Fibroblast of villous mesenchyme (primary cell): ENCODE results near the gene VGF. TPM values are rescaled to one million over a fixed set of nuclear protein-coding genes. Genes with fewer than 3 reads are reported as not detected.

Experiments used
- DNase-seq: peaks from one replicate; pipeline ENCODE4 v3.0.0-alpha.2; 2010; ENCODE audit warnings: low read depth
- H3K4me3 ChIP-seq: 2 replicates; pipeline ENCODE4 v1.5.1; 2011; ENCODE audit warnings: low read depth, mild to moderate bottlenecking, low read length
- total RNA-seq: library from RNA; depleted of rRNA; stranded (reverse); fragments of >200 nt; gene quantifications from 2 replicates; pipeline ENCODE4 v1.2.3, GENCODE V29; 2012
- TF ChIP-seq, protein P1 (sequence below): IDR thresholded peaks from 2 replicates; pipeline ENCODE4 v1.5.1; 2012; ENCODE audit warnings: low read depth, mild to moderate bottlenecking, low read length; ENCODE audit not compliant: insufficient read depth

The VGF gene
- total RNA-seq, result under 0.01 TPM in 1 of 2 replicates, not detected in the other

DNA sequence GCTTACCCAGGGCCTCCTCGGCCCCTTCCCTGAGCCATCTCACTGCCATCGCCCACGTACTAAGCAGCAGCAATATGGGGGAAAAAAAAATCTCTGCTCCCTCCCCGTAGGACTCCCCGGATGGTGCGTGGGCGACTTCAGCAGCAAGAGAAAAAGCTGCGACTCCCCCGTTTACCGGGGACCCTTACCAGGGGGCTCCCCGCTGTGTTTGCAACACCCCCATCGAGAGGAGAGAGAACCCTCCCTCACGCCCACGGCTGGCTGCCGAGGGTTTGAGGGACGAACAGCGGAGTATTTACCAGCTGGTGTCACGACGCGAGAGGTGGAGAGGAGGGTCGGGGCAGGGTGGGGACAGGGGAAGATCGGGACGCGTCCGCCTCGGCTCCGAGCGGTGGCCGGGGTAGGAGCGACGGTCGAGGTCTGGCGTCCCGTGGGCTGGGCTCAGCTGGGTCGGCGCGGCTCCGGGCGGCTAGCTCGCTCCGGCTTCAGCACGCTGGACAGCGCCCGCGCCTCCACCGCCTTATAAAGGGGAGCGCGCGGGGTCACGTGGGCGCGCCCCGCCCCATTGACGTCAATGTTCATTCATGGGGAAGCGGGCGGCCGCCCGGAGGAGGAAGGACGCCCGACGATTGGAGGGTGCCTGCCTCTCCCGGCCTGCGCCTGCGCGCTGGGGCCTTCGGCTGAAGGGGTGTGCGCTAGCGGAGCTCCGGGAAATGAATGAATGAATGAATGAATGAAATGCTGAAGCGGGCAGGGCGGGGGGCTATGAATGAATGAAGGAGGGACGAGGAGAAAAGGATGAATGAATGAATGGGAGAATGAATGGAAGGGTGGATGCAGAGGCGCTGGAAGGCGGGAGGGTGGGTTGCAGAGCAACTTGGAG, at the start of gene VGF:
Gene VGF (minus strand): TSS at position 495 of the 883 bp plus-strand sequence. CDS start 726 bp downstream, outside the sequence.
- H3K4me3 ChIP-seq, result peak within 1 kb of the TSS; percentile 47
- DNase-seq, result peak; percentile 95
- TF ChIP-seq, protein P1, sequence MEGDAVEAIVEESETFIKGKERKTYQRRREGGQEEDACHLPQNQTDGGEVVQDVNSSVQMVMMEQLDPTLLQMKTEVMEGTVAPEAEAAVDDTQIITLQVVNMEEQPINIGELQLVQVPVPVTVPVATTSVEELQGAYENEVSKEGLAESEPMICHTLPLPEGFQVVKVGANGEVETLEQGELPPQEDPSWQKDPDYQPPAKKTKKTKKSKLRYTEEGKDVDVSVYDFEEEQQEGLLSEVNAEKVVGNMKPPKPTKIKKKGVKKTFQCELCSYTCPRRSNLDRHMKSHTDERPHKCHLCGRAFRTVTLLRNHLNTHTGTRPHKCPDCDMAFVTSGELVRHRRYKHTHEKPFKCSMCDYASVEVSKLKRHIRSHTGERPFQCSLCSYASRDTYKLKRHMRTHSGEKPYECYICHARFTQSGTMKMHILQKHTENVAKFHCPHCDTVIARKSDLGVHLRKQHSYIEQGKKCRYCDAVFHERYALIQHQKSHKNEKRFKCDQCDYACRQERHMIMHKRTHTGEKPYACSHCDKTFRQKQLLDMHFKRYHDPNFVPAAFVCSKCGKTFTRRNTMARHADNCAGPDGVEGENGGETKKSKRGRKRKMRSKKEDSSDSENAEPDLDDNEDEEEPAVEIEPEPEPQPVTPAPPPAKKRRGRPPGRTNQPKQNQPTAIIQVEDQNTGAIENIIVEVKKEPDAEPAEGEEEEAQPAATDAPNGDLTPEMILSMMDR, result no peak

DNA sequence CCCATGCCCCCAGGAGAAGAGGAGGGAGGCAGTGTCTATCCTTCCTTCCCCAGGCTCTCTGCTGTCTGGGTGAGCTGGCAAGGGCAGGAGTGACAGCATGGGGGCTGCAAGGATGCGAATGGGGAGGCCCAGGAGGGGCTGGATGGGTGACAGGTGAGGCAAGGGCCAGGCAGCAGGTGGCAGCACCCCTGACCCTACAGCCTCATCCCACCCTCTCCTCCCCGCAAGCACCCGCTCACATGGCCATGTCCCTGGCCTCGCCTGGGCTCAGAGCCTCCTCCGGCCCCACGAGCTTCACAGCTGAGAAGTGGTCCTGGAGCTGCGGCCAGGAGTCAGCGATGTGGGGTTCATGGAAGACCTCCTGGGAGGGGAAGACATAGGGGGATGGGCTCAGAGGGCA, 46.6 kb upstream of the VGF start:
- TF ChIP-seq, protein P1, result no peak
- DNase-seq, result no peak
- H3K4me3 ChIP-seq, result no peak overlapping the region

DNA sequence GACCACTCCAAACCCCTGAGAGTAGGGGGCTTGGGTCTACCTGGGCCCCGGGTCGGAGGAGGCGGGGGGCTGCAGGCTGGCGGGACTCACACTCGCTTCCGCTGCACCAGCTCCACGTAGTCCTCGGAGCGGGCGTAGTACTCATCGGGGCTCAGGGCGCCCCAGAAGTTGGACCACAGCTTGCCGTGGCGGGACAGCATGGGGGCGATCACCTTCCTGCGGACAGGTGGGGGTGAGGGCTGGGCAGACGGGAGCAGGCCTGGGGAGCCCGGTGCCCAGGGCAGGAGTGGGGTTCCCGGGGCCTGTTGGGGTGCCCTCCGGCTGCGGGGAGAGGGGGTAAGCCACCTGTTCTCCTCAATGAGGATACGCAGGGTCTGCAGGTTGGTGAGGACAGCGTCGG, 46.1 kb upstream of the VGF start:
- H3K4me3 ChIP-seq, result no peak overlapping the region
- TF ChIP-seq, protein P1, result no peak
- DNase-seq, result no peak

DNA sequence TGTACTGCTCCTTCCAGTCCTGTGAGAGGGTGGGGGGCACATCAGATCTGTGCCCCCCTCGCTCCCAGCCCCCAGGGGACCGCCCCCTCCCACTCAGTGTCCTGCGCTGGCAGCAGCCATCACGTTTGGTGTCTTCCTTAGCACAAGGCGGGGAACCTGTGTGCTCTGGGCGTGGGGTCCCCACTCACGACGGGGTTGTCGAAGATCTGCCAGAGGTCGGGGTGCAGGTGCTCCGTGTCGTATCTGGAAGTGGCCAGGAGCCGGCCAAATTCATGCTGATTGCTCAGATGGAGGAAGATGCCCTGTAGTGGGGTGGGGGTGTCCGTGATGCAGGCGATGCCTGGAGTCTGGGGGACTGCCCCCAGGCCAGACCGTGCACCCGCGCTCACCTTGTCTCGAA, 44.8 kb upstream of the VGF start:
- TF ChIP-seq, protein P1, result no peak
- no peak for DNase-seq
- H3K4me3 ChIP-seq, result no peak overlapping the region

DNA sequence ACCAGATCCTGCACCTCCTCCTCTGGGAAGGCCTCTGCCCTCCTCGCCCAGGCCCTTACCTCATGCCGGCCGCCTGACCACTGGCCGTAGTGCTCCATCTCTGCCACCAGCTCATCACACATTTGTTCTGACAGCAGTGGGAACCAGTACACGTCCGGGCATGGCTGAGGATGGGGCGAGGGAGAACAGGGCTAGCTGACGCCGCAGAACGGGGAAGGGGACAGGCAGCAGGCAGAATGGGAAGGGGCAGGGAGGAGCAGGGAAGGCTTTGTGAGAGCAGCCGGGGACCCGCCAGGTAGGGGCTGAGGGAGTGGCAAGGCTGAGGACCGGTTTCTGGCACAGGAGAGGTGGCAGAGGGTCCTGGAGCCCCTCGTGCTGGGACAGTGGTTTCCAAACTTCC, 43.4 kb upstream of the VGF start:
- no peak overlapping the region for H3K4me3 ChIP-seq
- no peak for DNase-seq
- TF ChIP-seq, protein P1, result no peak

DNA sequence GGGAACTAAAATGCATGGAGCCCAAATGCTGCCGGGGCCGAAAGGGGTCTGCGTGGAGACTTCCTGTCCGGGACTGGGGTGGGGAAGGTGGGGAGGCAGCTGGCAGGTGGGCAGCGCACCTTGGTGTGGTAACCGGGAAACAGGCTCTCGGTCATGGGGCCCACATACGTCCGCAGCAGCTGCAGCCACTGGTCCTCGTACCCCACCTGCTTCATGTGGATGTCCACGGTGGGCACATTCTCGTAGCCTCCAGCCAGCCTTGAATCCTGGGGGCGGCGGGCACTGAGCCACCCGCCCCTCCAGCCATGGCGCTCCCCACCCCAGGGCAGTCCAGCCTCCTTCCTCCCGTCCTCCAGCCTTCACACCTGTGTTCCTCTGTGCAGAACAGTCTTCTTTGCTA, 42.1 kb upstream of the VGF start:
- TF ChIP-seq, protein P1, result no peak
- no peak overlapping the region for H3K4me3 ChIP-seq
- DNase-seq, result no peak
